Gastroesophageal sphincter (tissue), 4 donors: ENCODE measurements around the gene DGUOK. TPM values are rescaled to one million over a fixed set of nuclear protein-coding genes. Genes with fewer than 3 reads are reported as not detected.

Experiments used
- ATAC-seq: fragments of 150-250 bp; one replicate; pipeline ENCODE4 v1.9.1; 2016; ENCODE audit warnings: mild to moderate bottlenecking, moderate library complexity
- H3K27ac ChIP-seq, 4 donors: fragments of 200-600 bp; sonication (generic) in 3 of 4; 1 replicate in 3 of 4; 2 replicates in 1 of 4; pipeline ENCODE4 v1.5.1; 2016 to 2019
- H3K27me3 ChIP-seq: fragments of 200-600 bp; sonication (generic); one replicate; pipeline ENCODE4 v1.5.1; 2019
- H3K36me3 ChIP-seq, 2 donors: fragments of 200-600 bp; sonication (generic); one replicate each; pipeline ENCODE4 v1.5.1; 2019; ENCODE audit warnings: control low read depth in 1 of 2
- H3K4me1 ChIP-seq, 3 donors: fragments of 200-600 bp; sonication (generic); 1 replicate in 2 of 3; 2 replicates in 1 of 3; pipeline ENCODE4 v1.5.1; 2016 to 2019; ENCODE audit warnings: control low read depth in 2 of 3
- H3K4me3 ChIP-seq, 2 donors: fragments of 200-600 bp; sonication (generic); one replicate each; pipeline ENCODE4 v1.5.1; 2019; ENCODE audit warnings: mild to moderate bottlenecking in 1 of 2, moderate library complexity in 1 of 2
- H3K9me3 ChIP-seq, 3 donors: fragments of 200-600 bp; sonication (generic); one replicate each; pipeline ENCODE4 v1.5.1; 2017 to 2019; ENCODE audit warnings: control low read depth in 2 of 3
- CTCF ChIP-seq, 4 experiments: fragments of 200-600 bp in 2 of 4; fragments of 450-650 bp in 2 of 4; sonication (generic) in 1 of 4; IDR thresholded peaks; one replicate each; pipeline ENCODE4 v1.5.1; 2017 to 2019; ENCODE audit warnings: antibody characterized with exemption in 4 of 4, mild to moderate bottlenecking in 2 of 4, moderate library complexity in 2 of 4
- EP300 ChIP-seq: sonication (generic); formaldehyde crosslinking; IDR thresholded peaks from one replicate; pipeline ENCODE4 v1.6.1; 2017; ENCODE audit warnings: antibody characterized with exemption, mild to moderate bottlenecking
- POLR2A ChIP-seq, 2 donors: fragments of 450-650 bp; IDR thresholded peaks; one replicate each; pipeline ENCODE4 v1.6.1; 2017; ENCODE audit warnings: antibody characterized with exemption in 2 of 2, mild to moderate bottlenecking in 2 of 2, moderate library complexity in 1 of 2
- POLR2AphosphoS5 ChIP-seq: sonication (generic); formaldehyde crosslinking; IDR thresholded peaks from one replicate; pipeline ENCODE4 v1.6.1; 2017; ENCODE audit warnings: antibody characterized with exemption
- WGBS, 2 donors: methylation state at CpG; one replicate each; pipeline ENCODE4 v1.1.5; 2018; ENCODE audit warnings: low coverage in 1 of 2; 5-methylcytosine and 5-hydroxymethylcytosine counted together
- total RNA-seq, 4 donors: library from RNA; depleted of rRNA; stranded (reverse); fragments of >200 nt; gene quantifications; one replicate each; pipeline ENCODE4 v1.1.0, GENCODE V29; 2016

DGUOK gene
- total RNA-seq, 4 donors from 2014 or later, result 32.6 to 61.3 (median 38.6) TPM

- Histone ChIP-seq H3K36me3 (no peaks in the 10 kb centered on the region), H3K27me3 (no peaks in the 10 kb centered on the region), H3K9me3 (no peaks in the 10 kb centered on the region), H3K4me3 (no peak overlapping the region), H3K4me1 (peaks cover 0 to 21% (median 10%) of the 10 kb centered on the region in 3 donors), H3K27ac (no peak overlapping the region)
- 77 to 88% methylated on average over 1 to 3 of the region's 3 CpGs for WGBS, 2 donors
- ATAC-seq, result no peak
- TF ChIP-seq CTCF (IDR thresholded peaks at IDR 0.05) (no peak), POLR2A (IDR thresholded peaks at IDR 0.05) (no peak), EP300 (no peak), POLR2AphosphoS5 (no peak)
These were observed 45.0 kb downstream of the DGUOK start for GRCh38 chr2:73971722-73972121.

- WGBS, 2 donors, result 66 to 72% methylated on average over 3 of the region's 3 CpGs
These were observed 46.2 kb downstream of the DGUOK start for GRCh38 chr2:73972846-73973245.

GRCh38 chr2:73975731-73976130, 49.1 kb downstream of the DGUOK start:
- peaks cover 5% of the 10 kb centered on the region for H3K27me3 ChIP-seq
- no peak overlapping the region for H3K4me3 ChIP-seq
- H3K4me1 ChIP-seq, result peaks cover 0 to 17% (median 8%) of the 10 kb centered on the region in 3 donors
- H3K27ac ChIP-seq, result no peak overlapping the region
- no peaks in the 10 kb centered on the region for H3K9me3 ChIP-seq
- WGBS, 2 donors, result 72 to 88% methylated on average over 2 to 3 of the region's 3 CpGs
- TF ChIP-seq POLR2AphosphoS5, result no peak
- no peak for TF ChIP-seq CTCF (IDR thresholded peaks at IDR 0.05)
- no peak for TF ChIP-seq POLR2A (IDR thresholded peaks at IDR 0.05)
- no peak for TF ChIP-seq EP300
- no peak for ATAC-seq
- no peaks in the 10 kb centered on the region for H3K36me3 ChIP-seq

More at GRCh38 chr2:73972846-73973245, 46.2 kb downstream of the DGUOK start:
- TF ChIP-seq POLR2A (IDR thresholded peaks at IDR 0.05) (no peak), EP300 (no peak), POLR2AphosphoS5 (no peak), CTCF (IDR thresholded peaks at IDR 0.05) (no peak)
- no peak overlapping the region for H3K27ac ChIP-seq
- no peak for ATAC-seq
- H3K9me3 ChIP-seq, result no peaks in the 10 kb centered on the region
- peaks cover 3% of the 10 kb centered on the region for H3K27me3 ChIP-seq
- H3K36me3 ChIP-seq, result no peaks in the 10 kb centered on the region
- peaks cover 0 to 21% (median 10%) of the 10 kb centered on the region in 3 donors for H3K4me1 ChIP-seq
- H3K4me3 ChIP-seq, result no peak overlapping the region

GRCh38 chr2:73976803-73977202, 50.1 kb downstream of the DGUOK start:
- peaks cover 0 to 17% (median 0%) of the 10 kb centered on the region in 3 donors for H3K4me1 ChIP-seq
- peaks cover 5% of the 10 kb centered on the region for H3K27me3 ChIP-seq
- H3K36me3 ChIP-seq, result no peaks in the 10 kb centered on the region
- H3K4me3 ChIP-seq, result no peak overlapping the region
- H3K27ac ChIP-seq, result no peak overlapping the region
- ATAC-seq, result no peak
- no CpG with 5 or more reads among the region's 1 CpG for WGBS, 2 donors
- no peaks in the 10 kb centered on the region for H3K9me3 ChIP-seq
- TF ChIP-seq CTCF (IDR thresholded peaks at IDR 0.05) (no peak), EP300 (no peak), POLR2A (IDR thresholded peaks at IDR 0.05) (no peak), POLR2AphosphoS5 (no peak)

GRCh38 chr2:73977466-73977865, 50.8 kb downstream of the DGUOK start:
- TF ChIP-seq POLR2A (IDR thresholded peaks at IDR 0.05), result no peak
- TF ChIP-seq POLR2AphosphoS5, result no peak
- TF ChIP-seq CTCF (IDR thresholded peaks at IDR 0.05), result no peak
- TF ChIP-seq EP300, result no peak
- Histone ChIP-seq H3K27ac (no peak overlapping the region), H3K9me3 (no peaks in the 10 kb centered on the region), H3K4me1 (peaks cover 0 to 22% (median 0%) of the 10 kb centered on the region in 3 donors), H3K36me3 (no peaks in the 10 kb centered on the region), H3K27me3 (peaks cover 5% of the 10 kb centered on the region), H3K4me3 (no peak overlapping the region)
- no peak for ATAC-seq
- WGBS, 2 donors, result 94% methylated on average over 2 of the region's 2 CpGs
